Activated CD8-positive, alpha-beta memory T cell treated with anti-CD3 and anti-CD28 coated beads, Interleukin-2, amount 10 ng/mL, durations not matched to agents 7 days and 5 days (primary cell): ENCODE results near the gene HTR2B. TPM values are rescaled to one million over a fixed set of nuclear protein-coding genes. Genes with fewer than 3 reads are reported as not detected.

Experiments used
- ATAC-seq: fragments of 150-1000 bp; cut with Tn5 transposase; one replicate; pipeline ENCODE4 v1.10.0; 2021; ENCODE audit warnings: moderate library complexity
- CTCF ChIA-PET: fragments of 350-600 bp; sonication (Branson Sonifier 250); formaldehyde crosslinking; loops from one replicate; lab custom pipeline; 2021; ENCODE audit warnings: antibody characterized with exemption; lab: Charles Lee
- DNase-seq: peaks from one replicate; pipeline ENCODE4 v3.0.0-alpha.2; 2020
- H3K27ac Mint-ChIP-seq: one replicate; pipeline ENCODE4 v1.8.0; 2021; ENCODE audit warnings: mild to moderate bottlenecking, mixed read lengths
- H3K27me3 Mint-ChIP-seq: one replicate; pipeline ENCODE4 v1.8.0; 2021; ENCODE audit warnings: mixed read lengths
- H3K36me3 Mint-ChIP-seq: one replicate; pipeline ENCODE4 v1.8.0; 2021; ENCODE audit warnings: mild to moderate bottlenecking, mixed read lengths
- H3K4me1 Mint-ChIP-seq: one replicate; pipeline ENCODE4 v1.8.0; 2021; ENCODE audit warnings: mixed read lengths
- H3K4me3 Mint-ChIP-seq: one replicate; pipeline ENCODE4 v1.8.0; 2021; ENCODE audit warnings: mild to moderate bottlenecking, moderate library complexity, mixed read lengths
- H3K9me3 Mint-ChIP-seq: one replicate; pipeline ENCODE4 v1.8.0; 2022; ENCODE audit warnings: low read depth, mixed read lengths
- total RNA-seq, 2 experiments: library from RNA; stranded (reverse); gene quantifications; one replicate each; pipeline ENCODE4 v1.2.3, GENCODE V29; 2021

HTR2B gene
- not detected for total RNA-seq

GRCh38 chr2:231124838-231125568 lies at the start of gene HTR2B:
Gene HTR2B (minus strand): TSS chr2:231125042. CDS start chr2:231123764, 1,278 bp downstream.
- H3K9me3 Mint-ChIP-seq = no peaks in the 10 kb centered on the region
- CTCF ChIA-PET = interaction anchor here (1.0 to 2.1 kb wide), 2 partner anchors 21 to 286 kb away, joined by 5 to 6 read pairs; no protein-coding TSS in a partner anchor
- peaks cover 14% of the 10 kb centered on the region for H3K4me1 Mint-ChIP-seq
- no peak within 1 kb of the TSS for H3K4me3 Mint-ChIP-seq
- peak within 1 kb of the TSS; percentile 44 for H3K27ac Mint-ChIP-seq
- DNase-seq (no peak), ATAC-seq (peak; percentile 57)
- H3K27me3 Mint-ChIP-seq = no peaks in the 10 kb centered on the region
- H3K36me3 Mint-ChIP-seq = no peaks in the 10 kb centered on the region

- Mint-ChIP-seq H3K4me1 (peaks cover 2% of the 10 kb centered on the region), H3K36me3 (peaks cover 38% of the 10 kb centered on the region), H3K27me3 (no peaks in the 10 kb centered on the region), H3K9me3 (no peaks in the 10 kb centered on the region), H3K4me3 (no peak overlapping the region), H3K27ac (no peak overlapping the region)
- CTCF ChIA-PET = interaction anchor here (1.1 kb wide), 2 partner anchors 16 to 22 kb away, joined by 3 read pairs; no protein-coding TSS in a partner anchor
- DNase-seq = no peak
- ATAC-seq = no peak
Measured at GRCh38 chr2:231174211-231174651, 49.4 kb upstream of the HTR2B start.

GRCh38 chr2:231172025-231172424 lies 47.2 kb upstream of the HTR2B start:
- Mint-ChIP-seq H3K4me1 (peaks cover 6% of the 10 kb centered on the region), H3K9me3 (no peaks in the 10 kb centered on the region), H3K4me3 (no peak overlapping the region), H3K27me3 (no peaks in the 10 kb centered on the region), H3K27ac (no peak overlapping the region), H3K36me3 (peaks cover 49% of the 10 kb centered on the region)
- no peak for ATAC-seq
- no peak for DNase-seq
- CTCF ChIA-PET = interaction anchor here (1.2 kb wide), 1 partner anchor 10 kb away, joined by 4 read pairs; no protein-coding TSS in a partner anchor

GRCh38 chr2:231170055-231170454 lies 45.2 kb upstream of the HTR2B start:
- ATAC-seq (no peak), DNase-seq (no peak)
- Mint-ChIP-seq H3K27ac (no peak overlapping the region), H3K36me3 (peaks cover 55% of the 10 kb centered on the region), H3K4me1 (peaks cover 6% of the 10 kb centered on the region), H3K4me3 (no peak overlapping the region), H3K9me3 (no peaks in the 10 kb centered on the region), H3K27me3 (no peaks in the 10 kb centered on the region)
- CTCF ChIA-PET = interaction anchor here (1.5 kb wide), 1 partner anchor 66 kb away, joined by 3 read pairs; no protein-coding TSS in a partner anchor

GRCh38 chr2:231169488-231169887 lies 44.6 kb upstream of the HTR2B start:
- H3K27ac Mint-ChIP-seq = no peak overlapping the region
- ATAC-seq = no peak

GRCh38 chr2:231168460-231169139 lies 43.8 kb upstream of the HTR2B start:
- CTCF ChIA-PET = no interaction called here
- H3K27ac Mint-ChIP-seq = no peak overlapping the region

More at GRCh38 chr2:231169488-231169887, 44.6 kb upstream of the HTR2B start:
- Mint-ChIP-seq H3K4me1 (peaks cover 6% of the 10 kb centered on the region), H3K36me3 (peaks cover 55% of the 10 kb centered on the region), H3K4me3 (no peak overlapping the region), H3K27me3 (no peaks in the 10 kb centered on the region), H3K9me3 (no peaks in the 10 kb centered on the region)
- no peak for DNase-seq
- CTCF ChIA-PET = no interaction called here

GRCh38 chr2:231167745-231168459 lies 43.1 kb upstream of the HTR2B start:
- peaks cover 58% of the 10 kb centered on the region for H3K36me3 Mint-ChIP-seq
- no peak overlapping the region for H3K4me3 Mint-ChIP-seq
- H3K4me1 Mint-ChIP-seq = peaks cover 6% of the 10 kb centered on the region
- no peak overlapping the region for H3K27ac Mint-ChIP-seq
- CTCF ChIA-PET = no interaction called here
- DNase-seq = no peak
- H3K9me3 Mint-ChIP-seq = no peaks in the 10 kb centered on the region
- no peak for ATAC-seq
- H3K27me3 Mint-ChIP-seq = no peaks in the 10 kb centered on the region

More at GRCh38 chr2:231168460-231169139, 43.8 kb upstream of the HTR2B start:
- Mint-ChIP-seq H3K4me1 (peaks cover 6% of the 10 kb centered on the region), H3K4me3 (no peak overlapping the region), H3K9me3 (no peaks in the 10 kb centered on the region), H3K27me3 (no peaks in the 10 kb centered on the region), H3K36me3 (peaks cover 53% of the 10 kb centered on the region)
- DNase-seq = no peak
- no peak for ATAC-seq

- ATAC-seq (no peak), DNase-seq (no peak)
- Mint-ChIP-seq H3K27ac (no peak overlapping the region), H3K4me3 (no peak overlapping the region), H3K36me3 (peaks cover 50% of the 10 kb centered on the region), H3K27me3 (no peaks in the 10 kb centered on the region), H3K9me3 (no peaks in the 10 kb centered on the region), H3K4me1 (peaks cover 24% of the 10 kb centered on the region)
- CTCF ChIA-PET = no interaction called here
Measured at GRCh38 chr2:231163414-231164095, 38.7 kb upstream of the HTR2B start.

- ATAC-seq (no peak), DNase-seq (no peak)
- Mint-ChIP-seq H3K9me3 (no peaks in the 10 kb centered on the region), H3K27me3 (no peaks in the 10 kb centered on the region), H3K4me3 (no peak overlapping the region), H3K4me1 (peaks cover 19% of the 10 kb centered on the region), H3K36me3 (peaks cover 44% of the 10 kb centered on the region), H3K27ac (no peak overlapping the region)
- CTCF ChIA-PET = no interaction called here
Measured at GRCh38 chr2:231163011-231163410, 38.2 kb upstream of the HTR2B start.

- Mint-ChIP-seq H3K36me3 (peaks cover 37% of the 10 kb centered on the region), H3K27me3 (no peaks in the 10 kb centered on the region), H3K4me3 (no peak overlapping the region), H3K27ac (peak overlapping the region; percentile 8), H3K9me3 (no peaks in the 10 kb centered on the region), H3K4me1 (peaks cover 19% of the 10 kb centered on the region)
- DNase-seq = no peak
- ATAC-seq = no peak
- CTCF ChIA-PET = interaction anchor here (1.4 kb wide), 1 partner anchor 10 kb away, joined by 4 read pairs; no protein-coding TSS in a partner anchor
Measured at GRCh38 chr2:231161877-231162329, 37.1 kb upstream of the HTR2B start.

GRCh38 chr2:231161252-231161839 lies 36.5 kb upstream of the HTR2B start:
- Mint-ChIP-seq H3K27ac (peak overlapping the region; percentile 30), H3K9me3 (no peaks in the 10 kb centered on the region), H3K4me1 (peaks cover 19% of the 10 kb centered on the region), H3K36me3 (peaks cover 33% of the 10 kb centered on the region), H3K4me3 (no peak overlapping the region), H3K27me3 (no peaks in the 10 kb centered on the region)
- ATAC-seq (peak; percentile 67), DNase-seq (no peak)
- CTCF ChIA-PET = interaction anchor here (1.4 kb wide), 1 partner anchor 11 kb away, joined by 4 read pairs; no protein-coding TSS in a partner anchor

GRCh38 chr2:231160701-231161100 lies 35.9 kb upstream of the HTR2B start:
- Mint-ChIP-seq H3K36me3 (peaks cover 30% of the 10 kb centered on the region), H3K27ac (no peak overlapping the region), H3K4me3 (no peak overlapping the region), H3K27me3 (no peaks in the 10 kb centered on the region), H3K9me3 (no peaks in the 10 kb centered on the region), H3K4me1 (peaks cover 19% of the 10 kb centered on the region)
- DNase-seq (no peak), ATAC-seq (no peak)
- CTCF ChIA-PET = no interaction called here
